ENCODE measurements around the gene NSUN3.

Gene NSUN3

GRCh38 chr3:94130690-94131089, 67.8 kb downstream of the NSUN3 start:
- DNase-seq, result no peak

GRCh38 chr3:94132777-94133176, 69.9 kb downstream of the NSUN3 start:
- DNase-seq, result no peak

GRCh38 chr3:94136133-94136532, 73.3 kb downstream of the NSUN3 start:
- DNase-seq, result no peak

GRCh38 chr3:94137377-94137776, 74.5 kb downstream of the NSUN3 start:
- DNase-seq, result no peak

GRCh38 chr3:94146455-94146854, 83.6 kb downstream of the NSUN3 start:
- DNase-seq, result no peak

- DNase-seq, result no peak
Observed at GRCh38 chr3:94147012-94147411, 84.2 kb downstream of the NSUN3 start.

- DNase-seq, result no peak
Observed at GRCh38 chr3:94150113-94150512, 87.3 kb downstream of the NSUN3 start.

- no peak for DNase-seq
Observed at GRCh38 chr3:94156626-94157025, 93.8 kb downstream of the NSUN3 start.

GRCh38 chr3:94158512-94158911, 95.7 kb downstream of the NSUN3 start:
- DNase-seq, result no peak

GRCh38 chr3:94159062-94159828, 96.4 kb downstream of the NSUN3 start:
- peak; percentile 22 for DNase-seq

- DNase-seq, result peak; percentile 78
Observed at GRCh38 chr3:94162700-94163099, 99.8 kb downstream of the NSUN3 start.

GRCh38 chr3:94167346-94167745, 104.5 kb downstream of the NSUN3 start:
- DNase-seq, result no peak

GRCh38 chr3:94167796-94168195, 104.9 kb downstream of the NSUN3 start:
- DNase-seq, result no peak

- DNase-seq, result no peak
Observed at GRCh38 chr3:94171954-94172353, 109.1 kb downstream of the NSUN3 start.

- no peak for DNase-seq
Observed at GRCh38 chr3:94172695-94173310, 109.9 kb downstream of the NSUN3 start.

- DNase-seq, result peak; percentile 53
Observed at GRCh38 chr3:94173673-94174434, 111.0 kb downstream of the NSUN3 start.

- DNase-seq, result no peak
Observed at GRCh38 chr3:94175677-94176076, 112.8 kb downstream of the NSUN3 start.

GRCh38 chr3:94176988-94177745, 114.3 kb downstream of the NSUN3 start:
- DNase-seq, result no peak

Data from NCI-H226 (cell line).